Measurements from ENCODE around the gene EPHA10.

GRCh38 chr1:37718901-37719571 lies 45.9 kb downstream of the EPHA10 start:
- no peak for TF ChIP-seq EZH2phosphoT487 (IDR thresholded peaks at IDR 0.05; ENCODE audit: insufficient read depth, low read depth)
- TF ChIP-seq EZH2 (IDR thresholded peaks at IDR 0.05; ENCODE audit: insufficient read depth, poor library complexity, severe bottlenecking), result no peak
